ENCODE measurements around the gene UBTD1.

UBTD1 gene

GRCh38 chr10:97481071-97481470 is 17.7 kb upstream of the UBTD1 start:
- no peak overlapping the region for H3K4me3 ChIP-seq (ENCODE audit: control insufficient read depth, low read depth, low read length)
- TF ChIP-seq CTCF (IDR thresholded peaks at IDR 0.05; ENCODE audit: control insufficient read depth, insufficient read depth, low read depth, low read length, missing control alignments): no peak
- no peak for DNase-seq (ENCODE audit: low read depth)

GRCh38 chr10:97482381-97482780 is 16.3 kb upstream of the UBTD1 start:
- no peak overlapping the region for H3K4me3 ChIP-seq (ENCODE audit: control insufficient read depth, low read depth, low read length)
- no peak for TF ChIP-seq CTCF (IDR thresholded peaks at IDR 0.05; ENCODE audit: control insufficient read depth, insufficient read depth, low read depth, low read length, missing control alignments)
- no peak for DNase-seq (ENCODE audit: low read depth)

DNA sequence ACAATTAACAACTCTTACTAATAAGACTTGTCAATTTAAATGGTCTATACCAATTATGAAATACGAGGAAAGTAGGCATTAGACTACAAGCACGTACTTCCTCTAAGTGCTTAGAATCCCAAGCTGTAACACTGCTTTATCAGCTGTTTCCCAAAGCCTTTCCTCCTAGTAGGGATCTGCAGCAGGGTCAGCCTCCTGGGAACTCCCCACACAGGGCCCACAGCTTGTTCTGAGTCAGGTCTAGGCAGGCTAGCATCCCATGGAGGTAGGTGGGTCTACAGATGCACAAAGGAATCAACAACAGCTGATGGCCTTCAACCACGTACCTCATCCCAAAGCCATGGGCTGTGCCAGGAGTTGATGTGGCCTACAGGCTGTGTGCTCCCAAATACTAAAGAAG is 15.2 kb upstream of the UBTD1 start:
- TF ChIP-seq CTCF (IDR thresholded peaks at IDR 0.05; ENCODE audit: control insufficient read depth, insufficient read depth, low read depth, low read length, missing control alignments): no peak
- DNase-seq (ENCODE audit: low read depth): no peak

GRCh38 chr10:97483921-97484320 is 14.8 kb upstream of the UBTD1 start:
- TF ChIP-seq CTCF (IDR thresholded peaks at IDR 0.05; ENCODE audit: control insufficient read depth, insufficient read depth, low read depth, low read length, missing control alignments): no peak
- no peak overlapping the region for H3K4me3 ChIP-seq (ENCODE audit: control insufficient read depth, low read depth, low read length)
- DNase-seq (ENCODE audit: low read depth): no peak

More for the DNA sequence above, 15.2 kb upstream of the UBTD1 start:
- H3K4me3 ChIP-seq (ENCODE audit: control insufficient read depth, low read depth, low read length): no peak overlapping the region

GRCh38 chr10:97485647-97486281 is 13.0 kb upstream of the UBTD1 start:
- no peak for DNase-seq (ENCODE audit: low read depth)
- H3K4me3 ChIP-seq (ENCODE audit: control insufficient read depth, low read depth, low read length): no peak overlapping the region
- no peak for TF ChIP-seq CTCF (IDR thresholded peaks at IDR 0.05; ENCODE audit: control insufficient read depth, insufficient read depth, low read depth, low read length, missing control alignments)

DNA sequence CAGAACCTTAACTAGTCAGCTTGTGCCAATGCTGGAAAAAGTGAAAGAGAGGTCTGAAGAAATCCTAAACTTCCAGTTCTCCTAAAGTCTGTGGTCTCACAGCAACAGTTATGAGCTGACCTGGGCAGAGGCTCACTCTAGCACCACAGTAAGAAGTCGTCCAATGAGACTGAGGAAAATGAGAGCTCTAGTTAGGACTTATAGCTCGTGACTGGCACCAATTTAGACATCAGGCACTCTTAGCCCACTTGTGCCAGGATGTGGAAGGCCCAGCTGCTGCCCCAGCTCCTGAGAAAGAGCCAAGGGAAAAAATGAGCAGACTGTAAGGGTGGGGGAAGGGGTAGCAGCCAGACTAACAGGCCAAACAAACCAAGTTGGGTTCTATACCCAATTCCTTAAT is 8.1 kb upstream of the UBTD1 start:
- H3K4me3 ChIP-seq (ENCODE audit: control insufficient read depth, low read depth, low read length): no peak overlapping the region
- no peak for DNase-seq (ENCODE audit: low read depth)
- no peak for TF ChIP-seq CTCF (IDR thresholded peaks at IDR 0.05; ENCODE audit: control insufficient read depth, insufficient read depth, low read depth, low read length, missing control alignments)

GRCh38 chr10:97494151-97494550 is 4.6 kb upstream of the UBTD1 start:
- DNase-seq (ENCODE audit: low read depth): no peak
- TF ChIP-seq CTCF (IDR thresholded peaks at IDR 0.05; ENCODE audit: control insufficient read depth, insufficient read depth, low read depth, low read length, missing control alignments): no peak
- no peak overlapping the region for H3K4me3 ChIP-seq (ENCODE audit: control insufficient read depth, low read depth, low read length)
